Activated CD4-positive, alpha-beta T cell treated with anti-CD3 and anti-CD28 coated beads for 48 hours (primary cell): ENCODE data around the gene ARHGAP35.
"Not testable (repeated sequence)": the region's sequence is repeated elsewhere in the genome, so short reads cannot be mapped to it uniquely, and the experiment has no call there.

ENCODE experiments used
- DNase-seq: peaks from one replicate; pipeline ENCODE4 v3.0.0-alpha.2; 2020

Gene ARHGAP35

DNA sequence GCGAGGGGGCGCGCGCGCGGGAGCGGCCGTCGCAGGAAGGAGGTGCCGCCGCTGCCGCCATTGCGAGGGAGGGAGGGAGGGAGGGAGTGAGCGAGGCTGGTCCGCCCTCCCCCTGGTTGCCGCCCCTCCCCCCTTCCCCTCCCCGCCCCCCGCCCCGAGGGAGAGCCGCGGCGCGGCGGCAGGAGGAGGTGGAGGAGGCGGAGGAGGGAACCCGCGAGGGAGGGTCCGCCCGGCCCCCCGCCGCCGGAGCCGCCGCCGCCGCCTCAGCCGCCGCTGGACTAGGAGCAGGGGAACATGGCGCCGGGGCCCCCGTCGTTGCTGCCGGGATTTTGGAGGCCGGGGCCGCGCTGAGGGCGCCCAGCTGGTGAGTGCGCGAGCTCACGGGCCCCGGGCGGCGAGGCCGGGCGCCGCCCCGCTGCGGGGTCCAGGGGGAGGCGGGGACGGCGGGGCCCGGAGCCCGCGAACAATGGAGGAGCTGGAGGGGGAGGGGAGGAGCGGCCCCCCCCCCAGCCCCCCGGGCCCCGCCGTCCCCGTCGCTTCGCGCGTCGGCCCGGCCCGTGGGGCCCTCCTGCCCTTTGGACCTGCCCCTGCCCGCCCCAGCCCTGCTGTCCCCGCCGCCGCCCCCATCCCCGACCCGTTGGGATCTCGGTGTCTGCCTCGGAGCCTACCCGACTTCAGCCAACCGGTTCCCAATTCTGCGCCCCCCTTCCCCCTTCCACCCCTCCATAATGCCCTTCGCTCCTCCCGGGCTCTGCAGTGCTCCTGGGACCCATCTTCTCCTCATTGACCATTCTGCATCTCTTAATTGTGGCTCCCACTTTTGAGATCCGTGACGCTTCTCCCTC, at the start of gene ARHGAP35:
TSS of gene ARHGAP35 (plus strand) at position 152 of the 845 bp plus-strand sequence. CDS start 57,679 bp downstream, outside the sequence.
- peak; percentile 18 for DNase-seq

DNA sequence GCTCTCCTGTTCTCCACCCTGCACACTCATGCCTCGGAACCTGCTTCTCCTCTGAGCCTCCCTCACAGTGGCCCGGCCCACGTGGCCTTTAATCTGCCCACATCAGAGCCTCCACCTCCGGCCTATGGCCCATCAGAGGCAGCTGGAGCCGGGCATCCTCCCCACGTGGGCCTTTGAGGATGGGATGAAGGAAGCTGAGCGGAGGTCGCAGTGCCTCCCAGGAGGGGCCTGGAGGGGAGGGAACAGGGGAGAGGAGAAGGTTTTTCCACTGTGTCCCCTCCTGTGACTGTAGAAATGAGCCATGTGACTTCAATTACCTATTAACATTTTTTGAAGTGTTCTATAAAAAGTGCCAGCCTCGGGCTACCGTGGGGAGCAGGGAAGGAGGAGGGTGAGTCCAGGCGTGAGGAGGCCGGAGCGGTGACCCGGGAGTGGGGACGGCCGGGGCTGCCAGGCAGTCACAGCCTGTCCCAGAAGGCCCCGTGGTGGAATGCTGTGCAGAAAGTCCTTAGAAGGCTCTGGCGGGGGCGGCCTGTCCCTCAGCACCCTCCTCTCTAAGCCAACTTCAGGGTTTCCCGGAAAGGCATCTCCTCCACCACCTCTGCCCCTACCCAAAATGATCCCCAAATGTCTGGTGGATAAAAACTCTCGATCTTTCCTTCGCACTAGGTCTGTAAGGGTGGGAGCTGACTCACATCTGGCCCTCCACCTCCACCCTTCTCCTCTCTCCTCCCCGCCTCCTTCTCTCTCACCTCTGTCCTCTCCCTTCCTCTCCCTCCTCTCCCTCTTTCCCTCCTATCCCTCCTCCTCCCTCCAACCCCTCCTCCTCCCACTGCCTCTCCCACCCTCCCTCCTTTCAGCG, 47.6 kb upstream of the ARHGAP35 start:
- DNase-seq: no peak

DNA sequence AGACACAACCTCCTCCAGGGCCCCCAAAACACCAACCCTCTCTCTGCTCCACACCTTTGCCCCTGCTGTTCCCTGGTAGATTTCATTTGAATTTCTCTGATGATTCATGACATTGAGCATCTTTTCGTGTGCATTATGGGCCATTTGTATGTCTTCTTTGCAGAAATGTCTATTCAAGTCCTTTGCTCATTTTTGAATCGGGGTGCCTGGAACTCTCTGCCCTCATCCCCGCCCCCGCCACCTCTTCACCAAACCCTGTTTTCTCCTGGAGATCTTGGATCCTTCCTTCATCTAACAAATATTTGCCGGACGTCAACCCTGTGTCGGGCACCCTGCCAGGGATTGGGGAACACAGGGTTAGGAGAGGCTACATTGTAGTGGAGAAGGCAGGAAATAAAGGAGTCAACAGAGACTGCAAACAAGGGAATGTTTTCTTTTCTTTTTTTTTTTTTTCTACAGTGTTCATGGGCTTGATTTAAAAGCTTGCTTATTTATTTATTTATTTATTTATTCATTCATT, 46.9 kb upstream of the ARHGAP35 start:
- no peak for DNase-seq

DNA sequence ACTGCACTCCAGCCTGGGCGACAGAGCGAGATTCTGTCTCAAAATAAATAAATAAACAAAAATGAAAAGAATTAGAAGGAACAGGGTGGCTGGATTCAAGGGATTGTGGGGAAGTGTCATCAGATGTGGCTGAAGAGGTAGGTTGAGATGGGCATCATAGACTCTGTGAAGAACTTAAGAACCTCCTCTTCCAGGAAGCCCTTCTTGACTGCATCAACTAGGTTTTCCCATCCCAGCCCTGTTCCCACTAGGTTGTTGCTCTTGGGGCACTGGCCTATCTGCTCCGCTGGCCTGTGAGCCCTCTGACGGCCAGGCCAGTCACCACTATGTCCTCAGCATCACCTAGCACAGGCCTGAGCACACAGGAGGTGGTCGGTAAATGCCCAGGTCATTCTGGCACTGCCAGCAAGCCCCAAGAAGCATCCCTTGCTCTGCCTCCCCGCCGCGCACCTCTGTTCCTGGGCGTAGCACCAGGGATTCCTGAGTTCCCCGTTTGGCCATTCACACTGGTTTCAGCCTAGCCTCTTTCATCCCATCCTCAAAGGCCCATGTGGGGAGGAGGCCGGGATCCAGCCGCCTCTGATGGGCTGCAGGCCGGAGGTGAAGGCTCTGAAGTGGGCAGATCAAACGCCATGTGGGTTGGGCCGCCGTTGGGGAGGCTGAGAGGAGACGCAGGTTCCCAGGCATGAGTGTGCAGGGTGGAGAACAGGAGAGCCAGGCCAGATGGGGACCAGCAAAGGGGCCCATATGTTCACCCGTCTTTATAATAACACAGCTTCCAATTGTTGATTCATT, 44.8 kb upstream of the ARHGAP35 start:
- DNase-seq: no peak

DNA sequence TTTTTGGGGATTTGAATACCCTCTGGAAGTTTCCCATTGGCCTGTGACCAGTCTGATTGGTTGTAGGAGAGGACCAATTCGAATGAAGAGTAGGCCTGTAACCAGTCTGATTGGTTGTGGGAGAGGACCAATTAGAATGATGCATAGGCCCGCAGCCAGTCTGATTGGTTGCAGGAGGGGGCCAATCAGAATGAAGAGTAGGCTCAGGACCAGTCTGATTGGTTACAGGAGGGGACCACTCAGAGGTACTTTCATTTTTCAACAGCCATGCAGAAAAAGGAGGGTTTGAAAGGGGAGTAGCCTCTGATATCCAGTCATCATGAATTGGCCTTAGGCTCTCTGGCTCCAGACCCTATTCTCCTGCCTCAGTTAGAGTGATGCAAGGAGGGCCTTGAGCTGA, 42.0 kb upstream of the ARHGAP35 start:
- peak; percentile 55 for DNase-seq

DNA sequence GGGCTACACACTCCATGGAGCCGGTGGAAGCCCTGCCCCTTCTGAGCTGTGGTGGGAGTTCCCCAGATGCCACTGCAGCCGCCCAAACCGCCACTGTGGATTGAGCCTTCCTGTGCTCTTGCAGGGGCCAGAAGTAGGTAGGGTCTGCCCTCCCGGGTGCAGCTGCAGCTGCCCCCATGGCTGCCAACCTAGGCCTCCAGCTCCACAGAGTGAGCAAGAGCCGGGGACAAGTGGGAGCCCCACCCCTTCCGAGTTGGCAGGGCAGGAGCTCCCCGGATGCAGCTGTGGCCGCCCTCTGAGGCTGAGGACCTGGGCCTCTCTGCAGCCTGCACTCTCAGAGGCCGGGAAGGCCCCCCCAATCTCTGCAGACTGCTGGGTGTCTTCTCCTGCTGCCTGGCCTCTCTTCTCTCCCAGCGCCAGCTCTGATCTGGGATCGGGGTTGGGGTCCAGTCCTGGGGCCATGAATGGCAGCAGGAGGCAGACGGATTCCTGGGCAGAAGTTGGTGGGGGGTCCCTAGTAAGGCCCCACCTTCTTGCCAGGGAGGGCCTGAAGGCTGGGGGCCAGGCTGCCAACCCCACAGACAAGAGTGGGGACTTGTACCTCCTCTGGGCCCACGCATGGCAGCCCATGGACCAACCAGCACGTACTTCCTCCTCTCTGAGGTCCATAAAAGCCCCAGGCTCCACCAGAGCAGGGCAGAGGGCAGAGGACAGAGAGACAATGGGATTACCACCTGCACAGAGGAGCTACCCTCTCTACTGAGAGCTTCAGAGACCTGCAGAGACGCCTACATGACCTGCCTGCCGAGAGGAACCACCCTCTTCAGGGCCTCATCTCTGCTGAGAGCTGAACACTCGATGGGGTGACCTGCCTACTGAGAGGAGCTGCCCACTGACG, 39.0 kb upstream of the ARHGAP35 start:
- DNase-seq: peak; percentile 72

DNA sequence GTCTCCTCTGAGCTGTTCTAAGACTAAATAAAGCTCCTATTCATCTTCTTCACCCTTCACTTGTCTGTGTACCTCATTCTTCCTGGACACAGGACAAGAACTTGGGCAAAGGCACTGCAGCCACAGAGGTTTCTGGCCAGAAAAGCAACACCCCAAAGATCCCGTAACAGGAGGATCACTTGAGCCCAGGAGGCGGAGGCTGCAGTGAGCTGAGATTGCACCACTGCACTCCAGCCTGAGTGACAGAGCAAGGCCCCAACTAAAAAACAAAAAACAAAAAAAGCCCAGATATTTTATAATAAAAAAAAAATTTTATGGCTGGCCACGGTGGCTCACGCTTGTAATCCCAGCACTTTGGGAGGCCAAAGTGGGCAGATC, 38.4 kb upstream of the ARHGAP35 start:
- DNase-seq: not testable (repeated sequence)

DNA sequence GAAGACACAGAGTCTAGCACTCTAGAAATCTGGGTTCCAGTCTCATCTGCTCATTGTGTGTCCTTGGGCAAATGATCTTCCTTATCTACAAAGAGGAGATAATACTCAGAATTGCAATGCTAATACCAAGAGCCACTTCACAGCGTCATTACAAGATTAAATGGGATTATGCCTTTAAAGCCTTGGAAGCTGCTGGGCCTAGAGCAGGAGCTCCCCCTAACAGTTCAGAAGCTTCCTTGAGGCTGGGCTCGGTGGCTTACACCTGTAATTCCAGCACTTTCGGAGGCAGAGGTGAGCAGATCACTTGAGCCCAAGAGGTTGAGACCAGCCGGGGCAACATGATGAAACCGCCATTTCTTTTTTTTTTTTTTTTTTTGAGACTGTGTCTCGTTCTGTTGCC, 37.7 kb upstream of the ARHGAP35 start:
- DNase-seq: no peak

DNA sequence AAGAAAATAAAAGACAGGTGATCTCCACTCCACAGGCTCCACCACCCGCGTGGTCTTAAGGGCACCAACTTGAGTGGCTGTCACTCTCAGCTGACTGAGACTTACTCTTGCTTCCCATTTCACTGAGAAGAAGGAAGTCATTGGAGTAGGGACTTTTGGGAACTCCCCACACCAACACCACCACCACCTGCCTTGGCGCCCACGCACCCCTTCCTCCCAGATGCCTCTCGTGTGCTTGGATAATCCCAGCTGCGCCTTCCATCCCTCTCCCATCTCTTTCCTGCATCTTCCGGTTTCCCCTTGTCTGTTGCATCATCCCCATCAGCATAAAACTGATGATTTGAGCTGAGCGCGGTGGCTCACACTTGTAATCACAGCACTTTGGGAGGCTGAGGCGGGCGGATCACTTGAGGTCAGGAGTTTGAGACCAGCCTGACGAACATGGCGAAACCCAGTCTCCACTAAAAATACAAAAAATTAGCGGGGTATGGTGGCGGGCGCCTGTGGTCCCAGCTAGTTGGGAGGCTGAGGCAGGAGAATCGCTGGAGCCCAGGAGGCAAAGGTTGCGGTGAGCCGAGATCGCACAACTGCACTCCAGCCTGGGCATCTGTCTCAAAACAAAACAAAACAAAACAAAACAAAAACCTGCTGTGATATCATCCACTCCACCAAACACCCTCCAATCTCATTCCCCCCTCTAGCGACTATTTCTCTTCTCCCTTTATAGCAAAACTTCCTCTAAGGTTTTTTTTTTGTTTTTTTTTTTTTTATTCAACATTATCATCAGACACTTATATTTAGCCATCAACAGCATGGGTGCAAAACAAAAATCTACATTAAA, 35.7 kb upstream of the ARHGAP35 start:
- no peak for DNase-seq

DNA sequence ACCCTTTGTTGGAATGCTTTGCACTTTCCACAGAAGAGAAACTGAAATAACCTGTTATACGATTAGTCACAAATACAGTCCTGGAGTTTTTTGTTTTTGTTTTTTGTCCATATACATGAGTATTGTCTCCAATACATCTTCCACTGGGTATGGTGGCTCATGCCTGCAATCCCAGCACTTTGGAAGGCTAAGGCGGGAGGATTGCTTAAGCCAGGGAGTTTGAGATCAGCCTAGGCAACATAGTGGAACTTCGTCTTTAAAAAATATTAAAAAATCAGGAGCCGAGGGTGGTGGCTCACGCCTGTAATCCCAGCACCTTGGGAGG, 35.1 kb upstream of the ARHGAP35 start:
- DNase-seq: no peak

DNA sequence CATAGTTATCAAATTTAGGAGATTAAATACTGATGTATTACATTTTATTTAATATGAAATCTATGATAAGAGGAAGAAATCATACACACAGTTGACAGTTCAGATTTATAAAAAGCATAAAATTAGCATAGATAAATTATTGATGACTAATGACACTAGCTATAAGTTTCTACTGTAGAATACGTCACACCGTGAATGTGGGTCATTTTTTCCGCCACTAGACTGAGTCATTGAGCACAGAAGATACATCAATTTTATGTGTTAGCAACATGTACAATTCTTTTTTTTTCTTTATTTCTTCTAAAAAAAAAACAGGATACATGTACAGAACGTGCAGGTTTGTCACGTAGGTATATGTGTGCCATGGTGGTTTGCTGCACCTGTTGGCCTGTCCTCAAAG, 32.3 kb upstream of the ARHGAP35 start:
- DNase-seq: peak; percentile 80

DNA sequence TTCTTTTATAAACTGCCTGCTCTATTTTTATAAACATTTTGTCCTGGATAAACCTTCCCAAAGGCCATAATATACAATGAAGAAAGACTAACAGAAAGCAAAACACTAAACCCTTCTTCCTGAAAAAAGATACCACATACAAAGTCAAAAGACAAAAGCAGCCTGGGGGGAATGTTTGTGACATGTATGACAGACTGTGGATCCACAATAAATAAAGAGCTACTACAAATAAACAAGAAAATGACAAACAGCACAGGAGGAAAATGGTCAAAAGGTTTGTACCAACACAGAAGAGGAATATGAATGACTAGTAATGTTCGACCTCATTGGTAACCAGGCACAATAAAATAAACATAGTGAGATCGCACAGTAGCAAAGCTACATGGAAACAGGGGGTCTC, 29.9 kb upstream of the ARHGAP35 start:
- DNase-seq: no peak

DNA sequence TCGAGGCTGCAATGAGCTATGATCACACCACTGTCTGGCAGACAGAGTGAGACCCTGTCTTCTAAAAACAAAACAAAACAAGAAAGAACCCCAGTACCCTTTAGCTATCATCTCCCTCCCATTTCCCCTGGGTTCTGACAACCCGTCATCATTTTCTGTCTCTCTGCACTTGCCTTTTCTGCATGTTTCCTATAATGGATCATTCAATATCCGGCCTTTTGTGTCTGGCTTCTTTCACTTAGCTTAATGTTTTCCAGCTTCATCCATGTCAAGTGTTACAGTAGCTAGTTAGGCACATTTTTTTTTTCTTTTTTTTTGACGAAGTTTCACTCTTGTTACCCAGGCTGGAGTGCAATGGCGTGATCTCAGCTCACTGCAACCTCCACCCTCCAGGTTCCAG, 26.7 kb upstream of the ARHGAP35 start:
- no peak for DNase-seq

DNA sequence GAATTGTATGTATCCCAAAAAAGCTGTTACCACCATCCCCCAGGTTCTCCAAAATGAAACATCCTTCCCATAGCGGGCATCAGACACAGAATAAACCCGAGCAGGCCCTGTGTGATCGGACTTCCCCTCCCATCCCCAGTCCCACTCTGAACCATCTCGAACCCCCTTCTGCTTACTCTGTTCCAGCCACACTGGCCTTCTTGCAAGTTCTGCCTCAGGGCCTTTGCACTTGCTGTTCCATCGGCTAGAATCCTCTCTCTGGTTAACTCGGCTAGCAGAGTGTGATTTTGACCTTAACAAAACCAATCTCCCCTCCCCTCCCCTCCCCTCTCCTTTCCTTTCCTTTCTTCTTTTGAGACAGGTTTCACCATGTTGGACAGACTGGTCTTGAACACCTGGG, 25.8 kb upstream of the ARHGAP35 start:
- no peak for DNase-seq

DNA sequence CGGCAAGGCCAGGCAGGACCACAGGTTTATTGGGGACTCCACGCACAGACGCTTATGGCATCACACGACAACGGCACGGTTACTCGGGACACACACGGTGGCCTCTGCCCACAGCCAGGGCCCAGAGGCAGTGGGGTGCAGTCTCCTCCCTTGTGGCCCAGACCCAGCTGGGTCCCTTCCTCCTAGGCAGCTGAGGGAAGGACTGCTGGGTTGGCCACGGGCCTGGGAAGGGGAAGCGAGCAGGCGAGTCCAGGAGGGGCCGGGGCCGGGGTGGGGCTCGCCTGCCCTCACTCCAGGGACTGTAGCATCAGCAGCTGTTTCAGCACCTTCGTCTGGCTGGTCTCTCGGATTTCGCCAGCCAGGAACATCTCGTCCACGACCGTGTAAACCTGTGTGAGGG, 22.6 kb upstream of the ARHGAP35 start:
- DNase-seq: no peak

DNA sequence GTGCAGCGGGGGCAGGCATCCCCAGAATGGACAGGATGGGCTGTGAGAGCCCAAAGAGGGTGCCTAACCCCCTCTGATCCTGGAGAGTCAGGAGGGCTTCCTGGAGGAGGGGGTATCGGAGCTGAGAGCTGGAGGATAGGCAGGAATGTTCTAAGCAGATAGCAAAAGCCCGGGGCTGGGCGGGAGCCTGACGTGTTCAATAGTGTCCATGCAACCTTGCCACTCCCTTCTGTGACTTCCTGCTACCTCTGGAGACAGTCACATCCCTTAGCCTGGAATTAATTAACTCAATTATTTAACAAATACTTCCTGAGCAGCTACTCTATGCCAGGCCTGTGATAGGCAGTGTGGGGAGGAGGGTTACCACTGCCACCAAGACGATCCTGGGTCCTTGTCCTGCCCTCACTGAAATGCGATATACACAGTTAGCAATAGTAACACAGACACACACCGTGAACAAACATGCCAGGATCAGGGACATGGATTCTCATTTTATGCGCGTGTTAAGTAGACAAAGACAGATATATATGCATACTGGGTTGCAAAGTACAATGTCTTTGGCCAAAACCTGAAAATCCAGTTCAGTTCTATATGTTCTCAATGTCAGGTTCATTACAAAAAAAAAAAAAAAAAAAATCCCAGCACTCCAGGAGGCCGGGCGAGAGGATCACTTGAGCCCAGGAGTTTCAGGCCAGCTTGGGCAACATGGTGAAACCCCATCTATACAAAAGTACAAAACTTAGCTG, 20.9 kb upstream of the ARHGAP35 start:
- DNase-seq: no peak

DNA sequence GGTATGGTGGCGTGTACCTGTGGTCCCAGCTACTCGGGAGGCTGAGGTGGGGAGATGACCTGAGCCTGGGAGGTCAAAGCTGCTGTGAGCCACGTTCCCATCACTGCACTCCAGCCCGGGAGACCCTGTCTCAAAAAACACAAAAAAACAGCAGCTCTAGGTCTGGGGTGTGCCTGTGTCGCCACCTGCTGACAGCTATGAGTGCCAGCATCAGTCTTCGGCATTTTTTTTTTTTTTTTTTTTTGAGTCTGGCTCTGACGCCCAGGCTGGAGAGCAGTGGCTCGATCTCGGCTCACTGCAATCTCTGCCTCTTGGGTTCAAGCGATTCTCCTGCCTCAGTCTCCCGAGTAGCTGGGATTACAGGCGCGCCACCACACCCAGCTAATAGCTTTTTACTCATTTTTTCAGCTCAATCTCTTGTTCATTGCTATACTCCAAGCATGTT, 20.3 kb upstream of the ARHGAP35 start:
- DNase-seq: peak; percentile 59

DNA sequence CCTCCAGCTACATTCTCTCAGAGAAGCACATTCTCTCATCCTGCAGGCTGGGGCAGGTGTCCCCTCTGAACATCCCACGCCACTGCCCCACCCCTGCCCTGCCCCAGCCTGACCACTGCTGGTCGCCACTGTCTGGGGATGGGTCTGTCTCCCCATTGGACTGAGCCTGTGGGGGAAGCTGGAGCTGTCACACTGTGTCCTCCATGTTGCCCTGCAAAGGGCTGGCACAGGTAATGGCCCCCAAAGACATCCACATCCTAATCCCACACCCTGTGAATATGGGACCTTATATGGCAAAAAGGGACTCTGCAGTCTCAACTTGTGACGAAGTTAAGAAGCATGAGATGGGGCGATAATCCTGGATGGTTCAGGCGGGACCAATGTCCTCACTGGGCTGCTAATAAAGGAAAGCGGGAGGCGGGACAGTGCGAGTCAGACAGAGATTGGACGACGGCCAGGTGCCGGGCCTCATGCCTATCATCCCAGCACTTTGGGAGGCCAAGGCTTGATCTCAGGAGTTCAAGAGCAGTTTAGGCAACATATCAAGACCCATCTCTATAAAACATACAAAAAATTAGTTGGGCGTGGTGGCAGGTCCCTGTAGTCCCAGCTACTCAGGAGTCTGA, 19.2 kb upstream of the ARHGAP35 start:
- no peak for DNase-seq

DNA sequence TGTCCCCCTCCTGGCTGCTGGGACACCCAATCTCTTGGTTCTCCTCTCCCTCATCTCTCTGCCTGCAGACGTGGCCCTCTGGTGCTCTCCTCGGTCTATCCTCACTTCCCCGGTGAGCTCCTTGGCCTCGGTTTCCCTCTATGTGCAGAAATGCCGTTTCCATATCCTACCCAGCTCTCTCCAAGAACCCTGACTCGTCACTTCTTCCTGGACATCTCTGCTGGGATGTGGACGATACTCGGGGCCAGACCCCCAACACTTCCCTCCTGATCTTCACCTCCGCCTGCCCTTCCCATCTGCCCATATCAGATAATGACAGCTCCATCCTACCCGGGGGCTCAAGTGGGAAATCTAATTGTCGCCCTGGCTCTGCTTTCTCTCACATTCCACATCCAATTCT, 18.0 kb upstream of the ARHGAP35 start:
- DNase-seq: no peak

DNA sequence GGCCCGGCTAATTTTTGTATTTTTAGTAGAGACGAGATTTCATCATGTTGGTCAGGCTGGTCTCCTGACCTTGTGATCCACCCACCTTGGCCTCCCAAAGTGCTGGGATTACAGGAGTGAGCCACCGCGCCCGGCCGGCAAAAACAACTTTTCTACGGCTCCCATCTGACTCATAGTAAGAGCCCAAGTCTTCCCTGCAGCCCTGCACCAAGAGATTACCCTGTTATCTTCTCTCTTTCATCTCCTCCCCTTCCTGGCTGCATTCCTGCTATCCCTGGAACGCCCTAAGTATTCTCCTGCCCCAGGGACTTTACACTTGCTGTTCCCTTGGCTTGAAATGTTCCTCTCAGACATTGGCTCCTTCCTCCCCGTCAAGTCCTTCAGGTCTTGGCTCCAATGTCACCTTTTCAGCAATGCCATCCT, 16.7 kb upstream of the ARHGAP35 start:
- no peak for DNase-seq
